Sigmoid colon (tissue), 7 donors: ENCODE results near the gene KAT7. TPM values are rescaled to one million over a fixed set of nuclear protein-coding genes. Genes with fewer than 3 reads are reported as not detected.
A peak's percentile ranks its signal among the peaks of the same experiment; 100 is the strongest.

Experiments
- DNase-seq: peaks from one replicate; pipeline ENCODE4 v3.0.0-alpha.2; 2019
- H3K27ac ChIP-seq, 4 donors: fragments of 200-600 bp; sonication (generic); one replicate each; pipeline ENCODE4 v1.5.1; 2016 to 2019; ENCODE audit warnings: mild to moderate bottlenecking in 1 of 4
- H3K27me3 ChIP-seq, 3 donors: fragments of 200-600 bp; sonication (generic); one replicate each; pipeline ENCODE4 v1.5.1; 2019; ENCODE audit warnings: mild to moderate bottlenecking in 1 of 3
- H3K36me3 ChIP-seq, 4 donors: fragments of 200-600 bp; sonication (generic); one replicate each; pipeline ENCODE4 v1.5.1; 2016 to 2019
- H3K4me1 ChIP-seq, 4 donors: fragments of 200-600 bp; sonication (generic); one replicate each; pipeline ENCODE4 v1.5.1; 2017 to 2019
- H3K4me3 ChIP-seq, 4 donors: fragments of 200-600 bp; sonication (generic); one replicate each; pipeline ENCODE4 v1.5.1; 2017 to 2019; ENCODE audit warnings: mild to moderate bottlenecking in 2 of 4, moderate library complexity in 1 of 4
- H3K9me3 ChIP-seq, 4 donors: fragments of 200-600 bp in 3 of 4; sonication (generic) in 3 of 4; one replicate each; pipeline versions ENCODE4 v1.5.1 to v1.6.1; 2013 to 2019
- EP300 ChIP-seq, 4 donors: sonication (generic); formaldehyde crosslinking; IDR thresholded peaks; one replicate each; pipeline ENCODE4 v1.6.1; 2017; ENCODE audit warnings: antibody characterized with exemption in 4 of 4
- POLR2A ChIP-seq, 2 donors: fragments of 450-650 bp; IDR thresholded peaks; one replicate each; pipeline ENCODE4 v1.6.1; 2016; ENCODE audit warnings: antibody characterized with exemption in 2 of 2, mild to moderate bottlenecking in 2 of 2, moderate library complexity in 2 of 2
- POLR2AphosphoS5 ChIP-seq, 4 donors: sonication (generic); formaldehyde crosslinking; IDR thresholded peaks; one replicate each; pipeline ENCODE4 v1.6.1; 2017; ENCODE audit warnings: antibody characterized with exemption in 4 of 4
- WGBS, 2 donors: extraction: QIAGEN DNeasy Blood & Tissue Kit; methylation state at CpG; one replicate each; pipeline ENCODE4 v1.1.7; 2013; 5-methylcytosine and 5-hydroxymethylcytosine counted together
- intact Hi-C: fragments of 100-400 bp; cut with DNase I; formaldehyde crosslinking; loops from one replicate; pipeline ENCODE4 v1.15.1; 2023
- polyA plus RNA-seq, 3 donors: library from polyadenylated mRNA; stranded (reverse); fragments of 200-250 nt; gene quantifications; one replicate each; pipeline ENCODE4 v1.2.3, GENCODE V29; 2013
- total RNA-seq, 4 donors: library from RNA; depleted of rRNA; stranded (reverse); fragments of >200 nt; gene quantifications; one replicate each; pipeline ENCODE4 v1.1.0, GENCODE V29; 2016
- TF ChIP-seq, protein P1 (sequence below), 4 experiments: fragments of 450-650 bp in 3 of 4; fragments of 200-600 bp in 1 of 4; IDR thresholded peaks; one replicate each; pipeline ENCODE4 v1.5.1; 2016 to 2019; ENCODE audit warnings: antibody characterized with exemption in 4 of 4, mild to moderate bottlenecking in 3 of 4, moderate library complexity in 2 of 4
- donor health status: healthy with polysubstance abuse.
- donor health status: Bipolar disorder and iron deficiency.
- donor health status: healthy.

KAT7 gene
- total and polyA plus RNA-seq, 7 donors, result 6.2 to 34.9 (median 23.8) TPM

GRCh38 chr17:49859991-49860953, 71.8 kb downstream of the KAT7 start:
- Histone ChIP-seq H3K9me3 (no peaks in the 10 kb centered on the region), H3K4me1 (no peaks in the 10 kb centered on the region), H3K36me3 (no peaks in the 10 kb centered on the region), H3K27ac (no peak overlapping the region), H3K27me3 (no peaks in the 10 kb centered on the region), H3K4me3 (no peak overlapping the region)
- intact Hi-C loops, result no loop called here
- 41 to 72% methylated on average over 20 of the region's 20 CpGs for WGBS, 2 donors
- TF ChIP-seq POLR2A (IDR thresholded peaks at IDR 0.05), result no peak
- TF ChIP-seq POLR2AphosphoS5 (IDR thresholded peaks at IDR 0.05), result no peak
- TF ChIP-seq, protein P1, sequence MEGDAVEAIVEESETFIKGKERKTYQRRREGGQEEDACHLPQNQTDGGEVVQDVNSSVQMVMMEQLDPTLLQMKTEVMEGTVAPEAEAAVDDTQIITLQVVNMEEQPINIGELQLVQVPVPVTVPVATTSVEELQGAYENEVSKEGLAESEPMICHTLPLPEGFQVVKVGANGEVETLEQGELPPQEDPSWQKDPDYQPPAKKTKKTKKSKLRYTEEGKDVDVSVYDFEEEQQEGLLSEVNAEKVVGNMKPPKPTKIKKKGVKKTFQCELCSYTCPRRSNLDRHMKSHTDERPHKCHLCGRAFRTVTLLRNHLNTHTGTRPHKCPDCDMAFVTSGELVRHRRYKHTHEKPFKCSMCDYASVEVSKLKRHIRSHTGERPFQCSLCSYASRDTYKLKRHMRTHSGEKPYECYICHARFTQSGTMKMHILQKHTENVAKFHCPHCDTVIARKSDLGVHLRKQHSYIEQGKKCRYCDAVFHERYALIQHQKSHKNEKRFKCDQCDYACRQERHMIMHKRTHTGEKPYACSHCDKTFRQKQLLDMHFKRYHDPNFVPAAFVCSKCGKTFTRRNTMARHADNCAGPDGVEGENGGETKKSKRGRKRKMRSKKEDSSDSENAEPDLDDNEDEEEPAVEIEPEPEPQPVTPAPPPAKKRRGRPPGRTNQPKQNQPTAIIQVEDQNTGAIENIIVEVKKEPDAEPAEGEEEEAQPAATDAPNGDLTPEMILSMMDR (IDR thresholded peaks at IDR 0.05), result no peak
- no peak for TF ChIP-seq EP300 (IDR thresholded peaks at IDR 0.05)
- no peak for DNase-seq

GRCh38 chr17:49861150-49861884, 72.8 kb downstream of the KAT7 start:
- H3K9me3 ChIP-seq, result no peaks in the 10 kb centered on the region
- TF ChIP-seq, protein P1 (IDR thresholded peaks at IDR 0.05), result peak; percentile 33 to 96 (median 84)
- TF ChIP-seq POLR2AphosphoS5 (IDR thresholded peaks at IDR 0.05), result no peak
- no peak for DNase-seq
- H3K27me3 ChIP-seq, result no peaks in the 10 kb centered on the region
- no peaks in the 10 kb centered on the region for H3K4me1 ChIP-seq
- WGBS, 2 donors, result 33 to 42% methylated on average over 16 of the region's 16 CpGs
- H3K27ac ChIP-seq, result no peak overlapping the region
- no peaks in the 10 kb centered on the region for H3K36me3 ChIP-seq
- intact Hi-C loops, result loop anchor here (1.0 kb wide), 1 partner anchor 137 kb away; no protein-coding TSS in a partner anchor
- H3K4me3 ChIP-seq, result no peak overlapping the region

DNA sequence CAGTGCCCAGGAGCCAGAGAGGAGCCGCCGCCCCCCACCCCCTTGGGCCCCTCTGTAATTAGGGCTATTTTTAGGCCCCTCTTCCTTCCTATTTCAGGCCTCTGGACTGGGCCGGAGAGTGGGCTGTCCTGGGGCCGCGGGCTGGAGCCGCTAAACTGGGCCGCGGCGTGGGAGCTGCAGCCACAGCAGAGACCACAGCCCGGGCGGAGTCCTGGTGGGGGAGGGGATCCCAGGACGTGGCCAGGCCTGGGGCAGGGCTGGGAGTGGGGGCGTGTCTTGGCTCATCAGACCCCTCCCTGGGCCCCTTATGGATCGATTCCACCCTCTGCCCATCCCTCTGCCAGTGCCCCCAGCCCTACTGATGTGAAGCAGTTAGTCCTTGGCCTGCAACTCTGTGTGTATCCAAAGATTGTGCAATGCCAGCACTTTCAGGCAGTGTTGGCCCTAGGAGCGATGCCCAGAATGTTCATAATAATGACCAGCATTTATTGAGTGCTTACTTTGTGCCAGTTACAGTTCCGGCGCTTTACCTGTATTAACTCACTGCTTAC, 74.4 kb downstream of the KAT7 start:
- H3K4me1 ChIP-seq, result no peaks in the 10 kb centered on the region
- no peak overlapping the region for H3K27ac ChIP-seq
- H3K4me3 ChIP-seq, result no peak overlapping the region
- DNase-seq, result no peak
- WGBS, 2 donors, result 42 to 49% methylated on average over 17 of the region's 17 CpGs
- intact Hi-C loops, result no loop called here
- TF ChIP-seq POLR2A (IDR thresholded peaks at IDR 0.05) (no peak), EP300 (IDR thresholded peaks at IDR 0.05) (no peak)
- H3K27me3 ChIP-seq, result no peaks in the 10 kb centered on the region
- H3K36me3 ChIP-seq, result no peaks in the 10 kb centered on the region
- H3K9me3 ChIP-seq, result no peaks in the 10 kb centered on the region

GRCh38 chr17:49866019-49866380, 77.5 kb downstream of the KAT7 start:
- WGBS, 2 donors, result 53 to 62% methylated on average over 1 of the region's 1 CpG
- intact Hi-C loops, result no loop called here

More at GRCh38 chr17:49866019-49866380, 77.5 kb downstream of the KAT7 start:
- no peak overlapping the region for H3K4me3 ChIP-seq
- H3K9me3 ChIP-seq, result no peaks in the 10 kb centered on the region
- H3K27me3 ChIP-seq, result no peaks in the 10 kb centered on the region
- TF ChIP-seq EP300 (IDR thresholded peaks at IDR 0.05) (no peak), POLR2AphosphoS5 (IDR thresholded peaks at IDR 0.05) (no peak), POLR2A (IDR thresholded peaks at IDR 0.05) (no peak)
- TF ChIP-seq, protein P1 (IDR thresholded peaks at IDR 0.05), result no peak
- no peak overlapping the region for H3K27ac ChIP-seq
- no peaks in the 10 kb centered on the region for H3K36me3 ChIP-seq
- no peak for DNase-seq
- H3K4me1 ChIP-seq, result no peaks in the 10 kb centered on the region
